C4-2B (cell line): ENCODE measurements around the gene POLN.

Experiments used
- CTCF ChIP-seq: fragments of 450-650 bp; conservative IDR thresholded peaks from 2 replicates; pipeline ENCODE4 v1.5.1; 2017; ENCODE audit warnings: mild to moderate bottlenecking
- ZFX ChIP-seq: fragments of 450-650 bp; IDR thresholded peaks from 2 replicates; pipeline ENCODE4 v1.6.1; 2017

GRCh38 chr4:2051086-2051485 lies 190.8 kb downstream of the POLN start:
- TF ChIP-seq CTCF (no peak), ZFX (no peak)
